Bronchial epithelial cell (primary cell): Measurements from ENCODE around the gene ZNF391. TPM values are rescaled to one million over a fixed set of nuclear protein-coding genes. Genes with fewer than 3 reads are reported as not detected.

Experiments used
- DNase-seq: peaks from one replicate; pipeline ENCODE4 v3.0.0-alpha.2; 2010; ENCODE audit warnings: low read depth
- FAIRE-seq: peaks from 2 replicates; lab custom pipeline; 2011; peaks lifted over from hg19 to GRCh38; lab: Jason Lieb, UNC
- H3K27me3 ChIP-seq: 2 replicates; pipeline ENCODE4 v1.5.1; 2011; ENCODE audit warnings: low read length; ENCODE audit not compliant: control insufficient read depth, insufficient read depth
- H3K36me3 ChIP-seq: 2 replicates; pipeline ENCODE4 v1.5.1; 2011; ENCODE audit warnings: low read length; ENCODE audit not compliant: control insufficient read depth, insufficient read depth
- H3K4me3 ChIP-seq: 2 replicates; pipeline ENCODE4 v1.5.1; 2011; ENCODE audit warnings: mild to moderate bottlenecking, low read depth, low read length, control low read depth
- CTCF ChIP-seq: IDR thresholded peaks from 2 replicates; pipeline ENCODE4 v1.5.1; 2011; ENCODE audit warnings: mild to moderate bottlenecking, moderate library complexity, low read length, control low read depth, inconsistent platforms; ENCODE audit not compliant: insufficient read depth, severe bottlenecking
- total RNA-seq: library from RNA; depleted of rRNA; stranded (reverse); fragments of >200 nt; gene quantifications from 2 replicates; pipeline ENCODE4 v1.2.1, GENCODE V29; 2014

Gene ZNF391
- total RNA-seq, 1 donor from 2014 or later, result 0.53 TPM

GRCh38 chr6:27426045-27426620 lies 37.6 kb downstream of the ZNF391 start:
- DNase-seq (peak; percentile 4), FAIRE-seq (no peak)

GRCh38 chr6:27428502-27428901 lies 39.9 kb downstream of the ZNF391 start:
- no peak for FAIRE-seq

More at GRCh38 chr6:27426045-27426620, 37.6 kb downstream of the ZNF391 start:
- Histone ChIP-seq H3K36me3 (no peaks in the 10 kb centered on the region), H3K27me3 (no peaks in the 10 kb centered on the region), H3K4me3 (no peak overlapping the region)
- no peak for TF ChIP-seq CTCF

GRCh38 chr6:27428966-27429365 lies 40.4 kb downstream of the ZNF391 start:
- Histone ChIP-seq H3K36me3 (no peaks in the 10 kb centered on the region), H3K4me3 (no peak overlapping the region), H3K27me3 (no peaks in the 10 kb centered on the region)
- no peak for DNase-seq
- TF ChIP-seq CTCF, result no peak
- no peak for FAIRE-seq

More at GRCh38 chr6:27428502-27428901, 39.9 kb downstream of the ZNF391 start:
- Histone ChIP-seq H3K27me3 (no peaks in the 10 kb centered on the region), H3K4me3 (no peak overlapping the region), H3K36me3 (no peaks in the 10 kb centered on the region)
- no peak for TF ChIP-seq CTCF
- no peak for DNase-seq

- no peak overlapping the region for H3K4me3 ChIP-seq
- no peak for FAIRE-seq
- no peaks in the 10 kb centered on the region for H3K36me3 ChIP-seq
- H3K27me3 ChIP-seq, result no peaks in the 10 kb centered on the region
- no peak for TF ChIP-seq CTCF
- no peak for DNase-seq
These were observed 45.2 kb downstream of the ZNF391 start for GRCh38 chr6:27433714-27434113.

GRCh38 chr6:27439371-27439770 lies 50.8 kb downstream of the ZNF391 start:
- FAIRE-seq (no peak), DNase-seq (no peak)
- Histone ChIP-seq H3K4me3 (no peak overlapping the region), H3K36me3 (no peaks in the 10 kb centered on the region), H3K27me3 (no peaks in the 10 kb centered on the region)
- no peak for TF ChIP-seq CTCF

GRCh38 chr6:27441001-27441400 lies 52.4 kb downstream of the ZNF391 start:
- FAIRE-seq (no peak), DNase-seq (peak; percentile 92)
- TF ChIP-seq CTCF, result no peak
- Histone ChIP-seq H3K4me3 (no peak overlapping the region), H3K27me3 (no peaks in the 10 kb centered on the region), H3K36me3 (no peaks in the 10 kb centered on the region)
